ENCODE data around the gene BGLAP.
"Not testable (repeated sequence)": the region's sequence is repeated elsewhere in the genome, so short reads cannot be mapped to it uniquely, and the experiment has no call there.

Gene BGLAP

DNA sequence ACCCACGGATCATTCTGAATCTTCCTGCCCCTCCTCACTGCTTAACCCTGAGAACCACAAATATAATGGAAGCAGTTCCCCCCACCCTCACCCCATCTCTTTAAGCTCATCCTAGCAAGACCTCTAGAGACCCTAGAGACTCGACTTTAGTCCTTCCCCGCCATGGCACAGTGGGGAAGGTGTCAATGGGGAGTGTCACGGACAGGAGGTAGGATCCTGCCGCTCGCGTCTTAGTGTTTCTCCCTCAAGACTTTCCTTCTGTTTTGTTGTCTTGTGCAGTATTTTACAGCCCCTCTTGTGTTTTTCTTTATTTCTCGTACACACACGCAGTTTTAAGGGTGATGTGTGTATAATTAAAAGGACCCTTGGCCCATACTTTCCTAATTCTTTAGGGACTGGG lies 29.9 kb upstream of the BGLAP start:
- Histone ChIP-seq H3K36me3 (peaks cover 56% of the 10 kb centered on the region), H3K4me3 (ENCODE audit: low read depth, low read length) (peak overlapping the region; percentile 81)

GRCh38 chr1:156212833-156213643 lies 28.9 kb upstream of the BGLAP start, which contains the start of gene PMF1:
PMF1 (plus strand) TSS chr1:156213007; CDS start chr1:156213016, 9 bp downstream.
- TF ChIP-seq, protein P1, sequence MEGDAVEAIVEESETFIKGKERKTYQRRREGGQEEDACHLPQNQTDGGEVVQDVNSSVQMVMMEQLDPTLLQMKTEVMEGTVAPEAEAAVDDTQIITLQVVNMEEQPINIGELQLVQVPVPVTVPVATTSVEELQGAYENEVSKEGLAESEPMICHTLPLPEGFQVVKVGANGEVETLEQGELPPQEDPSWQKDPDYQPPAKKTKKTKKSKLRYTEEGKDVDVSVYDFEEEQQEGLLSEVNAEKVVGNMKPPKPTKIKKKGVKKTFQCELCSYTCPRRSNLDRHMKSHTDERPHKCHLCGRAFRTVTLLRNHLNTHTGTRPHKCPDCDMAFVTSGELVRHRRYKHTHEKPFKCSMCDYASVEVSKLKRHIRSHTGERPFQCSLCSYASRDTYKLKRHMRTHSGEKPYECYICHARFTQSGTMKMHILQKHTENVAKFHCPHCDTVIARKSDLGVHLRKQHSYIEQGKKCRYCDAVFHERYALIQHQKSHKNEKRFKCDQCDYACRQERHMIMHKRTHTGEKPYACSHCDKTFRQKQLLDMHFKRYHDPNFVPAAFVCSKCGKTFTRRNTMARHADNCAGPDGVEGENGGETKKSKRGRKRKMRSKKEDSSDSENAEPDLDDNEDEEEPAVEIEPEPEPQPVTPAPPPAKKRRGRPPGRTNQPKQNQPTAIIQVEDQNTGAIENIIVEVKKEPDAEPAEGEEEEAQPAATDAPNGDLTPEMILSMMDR (IDR thresholded peaks at IDR 0.05; ENCODE audit: low read depth, low read length), result no peak
- Histone ChIP-seq H3K27me3 (ENCODE audit: insufficient read depth, low read depth, severe bottlenecking) (no peaks in the 10 kb centered on the region), H3K4me3 (ENCODE audit: low read depth, low read length) (peak within 1 kb of the TSS; percentile 81), H3K9me3 (ENCODE audit: severe bottlenecking) (no peaks in the 10 kb centered on the region), H3K36me3 (peaks cover 51% of the 10 kb centered on the region), H3K27ac (peak within 1 kb of the TSS; percentile 98)
- DNase-seq, result peak; percentile 100

More for the DNA sequence above, 29.9 kb upstream of the BGLAP start:
- Histone ChIP-seq H3K9me3 (ENCODE audit: severe bottlenecking) (no peaks in the 10 kb centered on the region), H3K27ac (peak overlapping the region; percentile 98), H3K27me3 (ENCODE audit: insufficient read depth, low read depth, severe bottlenecking) (no peaks in the 10 kb centered on the region)
- TF ChIP-seq, protein P1 (IDR thresholded peaks at IDR 0.05; ENCODE audit: low read depth, low read length), result no peak
- DNase-seq, result no peak

DNA sequence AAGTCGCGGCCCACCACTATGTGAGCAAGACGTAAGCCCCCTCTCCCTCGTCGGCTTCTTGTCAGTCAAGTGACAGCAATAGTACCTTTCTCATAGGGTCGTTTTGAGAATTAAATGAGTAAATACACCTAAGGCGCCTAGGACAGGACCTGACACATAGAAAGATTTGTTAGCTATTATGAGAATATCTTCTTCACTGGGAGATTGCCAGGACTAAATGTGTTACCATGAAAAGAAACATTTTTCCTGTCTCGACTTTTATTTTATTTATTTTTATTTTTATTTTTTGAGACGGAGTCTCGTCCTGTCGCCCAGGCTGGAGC lies 28.4 kb upstream of the BGLAP start:
- no peak for DNase-seq
- H3K27me3 ChIP-seq (ENCODE audit: insufficient read depth, low read depth, severe bottlenecking), result no peaks in the 10 kb centered on the region
- H3K9me3 ChIP-seq (ENCODE audit: severe bottlenecking), result no peaks in the 10 kb centered on the region
- H3K27ac ChIP-seq, result peak overlapping the region; percentile 98
- peak overlapping the region; percentile 81 for H3K4me3 ChIP-seq (ENCODE audit: low read depth, low read length)
- peaks cover 52% of the 10 kb centered on the region for H3K36me3 ChIP-seq
- TF ChIP-seq, protein P1 (IDR thresholded peaks at IDR 0.05; ENCODE audit: low read depth, low read length), result no peak

DNA sequence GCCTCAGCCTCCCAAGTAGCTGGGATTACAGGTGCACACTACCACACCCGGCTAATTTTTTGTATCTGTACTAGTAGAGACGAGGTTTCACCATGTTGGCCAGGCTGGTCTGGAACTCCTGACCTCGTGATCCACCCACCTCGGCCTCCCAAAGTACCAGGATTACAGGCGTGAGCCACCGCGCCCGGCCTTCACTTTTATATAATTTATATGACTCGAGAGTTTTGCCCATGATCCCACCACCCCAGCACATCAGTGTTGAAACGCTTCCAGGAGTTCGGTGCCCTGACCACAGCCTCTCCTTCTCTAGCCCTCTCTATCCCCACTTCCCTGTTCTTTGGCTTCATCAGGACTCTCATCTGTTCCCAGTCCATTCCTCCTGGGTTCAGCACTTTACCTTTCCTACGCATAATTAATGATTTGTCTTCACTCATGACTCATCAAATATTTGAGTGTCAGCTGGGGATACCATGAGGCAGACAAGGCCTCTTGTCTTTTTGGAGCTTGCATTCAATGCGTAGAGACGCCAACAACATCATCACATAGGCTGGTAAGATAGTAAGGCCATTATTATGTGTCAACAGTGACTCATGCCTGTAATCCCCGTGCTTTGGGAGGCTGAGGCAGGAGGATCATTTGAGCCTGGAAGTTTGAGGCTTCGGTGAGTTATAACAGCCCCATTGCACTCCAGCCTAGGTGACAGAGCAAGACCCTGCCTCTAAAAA lies 27.8 kb upstream of the BGLAP start:
- Histone ChIP-seq H3K36me3 (peaks cover 46% of the 10 kb centered on the region), H3K9me3 (ENCODE audit: severe bottlenecking) (no peaks in the 10 kb centered on the region), H3K4me3 (ENCODE audit: low read depth, low read length) (peak overlapping the region; percentile 81), H3K27ac (peak overlapping the region; percentile 98), H3K27me3 (ENCODE audit: insufficient read depth, low read depth, severe bottlenecking) (no peaks in the 10 kb centered on the region)
- no peak for DNase-seq
- TF ChIP-seq, protein P1 (IDR thresholded peaks at IDR 0.05; ENCODE audit: low read depth, low read length), result no peak

DNA sequence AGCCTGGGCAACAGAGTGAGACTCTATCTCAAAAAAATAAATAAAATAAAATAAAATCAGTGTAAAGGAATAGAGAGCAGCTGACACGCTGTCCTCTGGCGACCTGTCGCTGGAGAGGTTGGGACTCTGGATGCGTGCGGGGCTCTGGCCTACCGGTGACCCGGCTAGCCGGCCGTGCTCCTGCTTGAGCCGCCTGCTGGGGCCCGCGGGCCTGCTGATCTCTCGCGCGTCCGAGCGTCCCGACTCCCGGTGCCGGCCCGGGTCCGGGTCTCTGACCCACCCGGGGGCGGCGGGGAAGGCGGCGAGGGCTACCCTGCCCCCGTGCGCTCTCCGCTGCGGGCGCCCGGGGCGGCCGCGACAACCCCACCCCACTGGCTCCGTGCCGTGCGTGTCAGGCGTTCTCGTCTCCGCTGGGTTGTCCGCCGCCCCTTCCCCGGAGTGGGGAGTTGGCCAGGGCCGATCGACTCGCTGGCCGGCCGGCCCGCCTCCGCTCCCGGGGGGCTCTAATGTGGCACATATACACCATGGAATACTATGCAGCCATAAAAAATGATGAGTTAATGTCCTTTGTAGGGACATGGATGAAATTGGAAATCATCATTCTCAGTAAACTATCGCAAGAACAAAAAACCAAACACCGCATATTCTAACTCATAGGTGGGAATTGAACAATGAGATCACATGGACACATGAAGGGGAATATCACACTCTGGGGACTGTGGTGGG lies 25.5 kb upstream of the BGLAP start:
- not testable (repeated sequence) for H3K27me3 ChIP-seq (ENCODE audit: insufficient read depth, low read depth, severe bottlenecking); H3K4me3 ChIP-seq (ENCODE audit: low read depth, low read length); H3K9me3 ChIP-seq (ENCODE audit: severe bottlenecking); DNase-seq; H3K27ac ChIP-seq
- peaks cover 53% of the 10 kb centered on the region for H3K36me3 ChIP-seq

DNA sequence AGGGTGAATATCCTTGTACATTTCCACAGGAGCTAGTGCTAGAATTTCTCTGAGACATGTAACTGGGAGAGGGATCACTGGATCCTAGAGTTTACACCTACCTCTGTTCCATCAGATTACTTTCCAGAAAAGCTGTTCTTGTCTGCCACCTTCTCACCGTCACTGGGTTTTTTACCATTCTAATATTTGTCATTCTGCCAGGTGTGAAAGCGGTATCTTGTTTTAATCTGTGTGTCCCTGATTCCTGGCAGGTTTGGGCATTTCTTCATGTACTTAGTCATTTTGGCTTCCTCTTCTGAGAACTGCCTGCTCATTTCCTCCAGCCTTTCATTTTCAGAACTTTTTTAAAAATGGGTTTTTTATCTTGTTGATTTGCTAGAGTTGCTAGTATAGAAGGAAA lies 24.1 kb upstream of the BGLAP start:
- no peaks in the 10 kb centered on the region for H3K27me3 ChIP-seq (ENCODE audit: insufficient read depth, low read depth, severe bottlenecking)
- H3K27ac ChIP-seq, result no peak overlapping the region
- no peak for DNase-seq
- no peaks in the 10 kb centered on the region for H3K9me3 ChIP-seq (ENCODE audit: severe bottlenecking)
- TF ChIP-seq, protein P1 (IDR thresholded peaks at IDR 0.05; ENCODE audit: low read depth, low read length), result no peak
- H3K36me3 ChIP-seq, result peaks cover 60% of the 10 kb centered on the region
- H3K4me3 ChIP-seq (ENCODE audit: low read depth, low read length), result no peak overlapping the region
